Neural progenitor cell (in vitro differentiated cells): Measurements from ENCODE around the gene PHPT1.

ENCODE experiments used
- EZH2 ChIP-seq: fragments of 200-600 bp; sonication (generic); IDR thresholded peaks from 2 replicates; pipeline ENCODE4 v1.6.1; 2017; ENCODE audit warnings: antibody characterized with exemption, mild to moderate bottlenecking, moderate library complexity
- TF ChIP-seq, protein P1 (sequence below): fragments of 200-600 bp; sonication (generic); IDR thresholded peaks from 2 replicates; pipeline ENCODE4 v1.5.1; 2017; ENCODE audit warnings: antibody characterized with exemption, mild to moderate bottlenecking

DNA sequence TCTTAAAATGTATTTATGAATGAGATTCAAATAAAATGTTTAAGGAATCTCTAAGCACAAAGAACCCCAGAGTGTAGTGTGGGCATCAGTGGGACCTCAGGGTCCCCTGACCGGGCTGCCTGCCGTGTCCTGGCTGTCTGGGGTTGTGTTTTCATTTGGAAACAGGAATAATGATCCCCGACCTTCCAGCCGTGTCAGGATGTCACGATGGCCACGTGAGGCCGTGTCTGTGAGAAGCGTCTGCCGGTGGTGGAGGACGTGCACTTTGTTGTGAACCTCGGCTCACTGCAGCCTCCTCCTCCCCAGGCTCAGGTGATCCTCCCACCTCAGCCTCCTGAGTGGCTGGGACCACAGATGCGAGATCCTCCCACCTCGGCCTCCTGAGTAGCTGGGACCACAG is 41.5 kb downstream of the PHPT1 start:
- TF ChIP-seq, protein P1, sequence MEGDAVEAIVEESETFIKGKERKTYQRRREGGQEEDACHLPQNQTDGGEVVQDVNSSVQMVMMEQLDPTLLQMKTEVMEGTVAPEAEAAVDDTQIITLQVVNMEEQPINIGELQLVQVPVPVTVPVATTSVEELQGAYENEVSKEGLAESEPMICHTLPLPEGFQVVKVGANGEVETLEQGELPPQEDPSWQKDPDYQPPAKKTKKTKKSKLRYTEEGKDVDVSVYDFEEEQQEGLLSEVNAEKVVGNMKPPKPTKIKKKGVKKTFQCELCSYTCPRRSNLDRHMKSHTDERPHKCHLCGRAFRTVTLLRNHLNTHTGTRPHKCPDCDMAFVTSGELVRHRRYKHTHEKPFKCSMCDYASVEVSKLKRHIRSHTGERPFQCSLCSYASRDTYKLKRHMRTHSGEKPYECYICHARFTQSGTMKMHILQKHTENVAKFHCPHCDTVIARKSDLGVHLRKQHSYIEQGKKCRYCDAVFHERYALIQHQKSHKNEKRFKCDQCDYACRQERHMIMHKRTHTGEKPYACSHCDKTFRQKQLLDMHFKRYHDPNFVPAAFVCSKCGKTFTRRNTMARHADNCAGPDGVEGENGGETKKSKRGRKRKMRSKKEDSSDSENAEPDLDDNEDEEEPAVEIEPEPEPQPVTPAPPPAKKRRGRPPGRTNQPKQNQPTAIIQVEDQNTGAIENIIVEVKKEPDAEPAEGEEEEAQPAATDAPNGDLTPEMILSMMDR, result no peak
- no peak for TF ChIP-seq EZH2
